Mesodermal cell (in vitro differentiated cells): ENCODE measurements around the gene CA14.
"Not testable (repeated sequence)": the region's sequence is repeated elsewhere in the genome, so short reads cannot be mapped to it uniquely, and the experiment has no call there.

Experiments used
- H3K27ac ChIP-seq: 2 replicates; pipeline ENCODE4 v1.7.0; 2013; ENCODE audit warnings: mild to moderate bottlenecking, low read depth, low read length, moderate library complexity; ENCODE audit not compliant: severe bottlenecking
- H3K36me3 ChIP-seq: 2 replicates; pipeline ENCODE4 v1.7.1; 2013; ENCODE audit warnings: mild to moderate bottlenecking, low read length, moderate library complexity; ENCODE audit not compliant: control insufficient read depth, insufficient read depth
- H3K4me1 ChIP-seq: one replicate; pipeline ENCODE4 v1.7.1; 2013; ENCODE audit warnings: mild to moderate bottlenecking, low read length; ENCODE audit not compliant: insufficient read depth, control insufficient read depth, poor library complexity, severe bottlenecking
- H3K4me3 ChIP-seq: 2 replicates; pipeline ENCODE4 v1.7.0; 2013; ENCODE audit warnings: low read length, control low read depth, mild to moderate bottlenecking; ENCODE audit not compliant: insufficient read depth, poor library complexity, severe bottlenecking; ENCODE audit errors: extremely low read depth
- H3K9me3 ChIP-seq: 2 replicates; pipeline ENCODE4 v1.7.1; 2013; ENCODE audit warnings: mild to moderate bottlenecking, low read length, moderate library complexity; ENCODE audit not compliant: control insufficient read depth
- WGBS, 2 experiments: methylation state at CpG; one replicate each; pipeline ENCODE4 v1.1.5; 2013; ENCODE audit warnings: missing lambda C conversion rate in 2 of 2; ENCODE audit not compliant: insufficient coverage in 2 of 2; 5-methylcytosine and 5-hydroxymethylcytosine counted together

The CA14 gene

GRCh38 chr1:150308585-150308984 is 51.0 kb downstream of the CA14 start:
- not testable (repeated sequence) for H3K27ac ChIP-seq, H3K4me1 ChIP-seq, H3K4me3 ChIP-seq, H3K9me3 ChIP-seq
- H3K36me3 ChIP-seq, result peaks cover 52% of the 10 kb centered on the region
- WGBS, 2 experiments, result 94 to 96% methylated on average over 5 to 6 of the region's 9 CpGs

DNA sequence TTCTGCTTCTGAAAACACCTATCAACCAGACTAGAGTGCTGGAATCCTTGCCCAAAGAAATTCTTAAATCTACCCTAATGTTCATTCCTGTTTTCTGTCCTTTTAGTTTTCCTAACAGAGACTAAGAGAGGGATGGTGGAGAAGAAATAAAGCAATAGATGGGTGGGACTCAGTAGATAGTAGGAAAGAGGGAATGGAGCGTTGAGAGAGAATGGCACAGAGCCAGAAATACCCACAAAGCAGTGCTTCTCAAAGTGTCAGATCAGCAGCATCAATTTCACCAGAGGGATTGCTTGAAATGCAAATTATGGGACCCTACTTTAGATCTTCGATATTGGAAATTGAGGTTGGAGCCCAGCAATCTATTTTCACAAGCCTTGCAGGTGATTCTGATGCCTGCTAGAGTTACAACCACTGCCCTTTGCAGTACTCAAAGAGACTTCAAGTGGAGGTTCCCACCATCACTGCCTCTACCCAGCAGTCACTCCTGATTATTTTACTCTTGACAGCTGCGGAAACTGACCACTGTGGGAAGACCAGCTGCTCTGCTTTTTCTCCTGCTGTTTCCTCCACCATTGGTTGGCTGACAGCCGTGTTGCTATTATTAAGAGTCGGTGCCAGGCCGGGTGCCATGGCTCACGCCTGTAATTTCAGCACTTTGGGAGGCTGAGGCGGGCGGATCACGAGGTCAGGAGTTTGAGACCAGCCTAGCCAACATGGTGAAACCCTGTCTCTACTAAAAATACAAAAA is 52.4 kb downstream of the CA14 start:
- H3K9me3 ChIP-seq, result no peaks in the 10 kb centered on the region
- H3K27ac ChIP-seq, result no peak overlapping the region
- no peaks in the 10 kb centered on the region for H3K4me1 ChIP-seq
- WGBS, 2 experiments, result 94 to 100% methylated on average over 2 to 10 of the region's 10 CpGs
- peaks cover 45% of the 10 kb centered on the region for H3K36me3 ChIP-seq
- H3K4me3 ChIP-seq, result no peak overlapping the region

DNA sequence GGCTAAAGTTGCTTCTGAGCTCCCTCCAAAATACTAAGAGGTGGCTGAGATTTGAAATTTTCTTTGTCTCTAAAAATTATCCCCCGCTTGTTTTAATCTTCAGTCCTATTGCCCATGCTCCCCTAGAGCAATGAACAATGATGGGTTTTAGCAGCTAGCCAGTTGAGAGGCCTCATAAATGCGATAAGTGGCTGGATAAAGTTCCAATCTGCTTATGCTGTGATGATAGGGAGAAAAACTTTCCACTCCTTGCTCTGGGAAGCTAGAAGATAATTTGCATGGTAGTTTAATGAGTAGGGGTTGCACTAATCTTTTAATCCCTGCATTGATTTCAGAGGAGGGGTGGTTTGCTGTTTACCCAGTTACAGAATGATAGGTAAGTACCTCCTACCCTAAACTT is 54.2 kb downstream of the CA14 start:
- 100% methylated on average over 1 of the region's 2 CpGs for WGBS, 2 experiments
- Histone ChIP-seq H3K27ac (no peak overlapping the region), H3K36me3 (peaks cover 30% of the 10 kb centered on the region), H3K4me3 (no peak overlapping the region), H3K9me3 (no peaks in the 10 kb centered on the region), H3K4me1 (no peaks in the 10 kb centered on the region)
